IPS-20b (cell line): ENCODE measurements around the gene FBXW2.

ENCODE experiments used
- H3K27ac ChIP-seq: one replicate; pipeline ENCODE4 v1.5.1; 2013; ENCODE audit warnings: low read length
- H3K27me3 ChIP-seq: 2 replicates; pipeline ENCODE4 v1.6.1; 2013; ENCODE audit warnings: mild to moderate bottlenecking, low read length, inconsistent platforms; ENCODE audit not compliant: insufficient read depth
- H3K36me3 ChIP-seq: 2 replicates; pipeline ENCODE4 v1.6.1; 2013; ENCODE audit warnings: low read depth, mild to moderate bottlenecking, inconsistent platforms, low read length, moderate library complexity; ENCODE audit not compliant: insufficient read depth
- H3K4me1 ChIP-seq: 2 replicates; pipeline ENCODE4 v1.6.1; 2013; ENCODE audit warnings: mild to moderate bottlenecking, control low read depth, inconsistent platforms, low read length, moderate library complexity; ENCODE audit not compliant: insufficient read depth
- H3K4me3 ChIP-seq: 2 replicates; pipeline ENCODE4 v1.5.1; 2013; ENCODE audit warnings: mild to moderate bottlenecking, low read length, inconsistent platforms
- H3K9ac ChIP-seq: 2 replicates; pipeline ENCODE4 v1.6.1; 2013; ENCODE audit warnings: low read depth, mild to moderate bottlenecking, inconsistent platforms, low read length, moderate library complexity
- H3K9me3 ChIP-seq: 2 replicates; pipeline ENCODE4 v1.6.1; 2013; ENCODE audit warnings: mild to moderate bottlenecking, low read depth, low read length, inconsistent platforms; ENCODE audit not compliant: insufficient read depth

The FBXW2 gene

GRCh38 chr9:120792898-120793765 is at the start of gene FBXW2:
TSS of gene FBXW2 (minus strand) at chr9:120793416. CDS start at chr9:120788258, 5,158 bp downstream.
- H3K27ac ChIP-seq = peak within 1 kb of the TSS; percentile 63
- H3K27me3 ChIP-seq = no peaks in the 10 kb centered on the region
- H3K9ac ChIP-seq = peak within 1 kb of the TSS; percentile 96
- peak within 1 kb of the TSS; percentile 99 for H3K4me3 ChIP-seq
- peaks cover 4% of the 10 kb centered on the region; the same call in 1 of the 2 replicates for H3K4me1 ChIP-seq
- peaks cover 26% of the 10 kb centered on the region for H3K36me3 ChIP-seq
- H3K9me3 ChIP-seq = no peaks in the 10 kb centered on the region

- Histone ChIP-seq H3K4me3 (peak overlapping the region; percentile 98), H3K27ac (peak overlapping the region; percentile 92), H3K27me3 (no peaks in the 10 kb centered on the region), H3K9ac (peak overlapping the region; percentile 100), H3K4me1 (peaks cover 9% of the 10 kb centered on the region; the same call in 1 of the 2 replicates), H3K36me3 (peaks cover 21% of the 10 kb centered on the region; the same call in 1 of the 2 replicates), H3K9me3 (no peaks in the 10 kb centered on the region)
Measured at GRCh38 chr9:120841930-120842684, 48.9 kb upstream of the FBXW2 start.

GRCh38 chr9:120839146-120839545 is 45.9 kb upstream of the FBXW2 start:
- Histone ChIP-seq H3K36me3 (peaks cover 29% of the 10 kb centered on the region), H3K4me3 (no peak overlapping the region), H3K27ac (no peak overlapping the region), H3K9ac (peak overlapping the region; percentile 37; the same call in 1 of the 2 replicates), H3K4me1 (peaks cover 5% of the 10 kb centered on the region; the same call in 1 of the 2 replicates), H3K9me3 (no peaks in the 10 kb centered on the region), H3K27me3 (no peaks in the 10 kb centered on the region)

GRCh38 chr9:120837921-120838320 is 44.7 kb upstream of the FBXW2 start:
- Histone ChIP-seq H3K27ac (no peak overlapping the region), H3K9ac (no peak overlapping the region), H3K36me3 (peaks cover 34% of the 10 kb centered on the region), H3K4me3 (no peak overlapping the region), H3K9me3 (no peaks in the 10 kb centered on the region), H3K27me3 (no peaks in the 10 kb centered on the region), H3K4me1 (0 out of 2 replicates have a peak, but pooled peaks cover 2% of the 10 kb centered on the region)

- H3K27me3 ChIP-seq = no peaks in the 10 kb centered on the region
- H3K4me1 ChIP-seq = no peaks in the 10 kb centered on the region
- no peak overlapping the region for H3K9ac ChIP-seq
- no peak overlapping the region for H3K4me3 ChIP-seq
- H3K27ac ChIP-seq = no peak overlapping the region
- peaks cover 63% of the 10 kb centered on the region for H3K36me3 ChIP-seq
- H3K9me3 ChIP-seq = no peaks in the 10 kb centered on the region
Measured at GRCh38 chr9:120833325-120833724, 40.1 kb upstream of the FBXW2 start.

GRCh38 chr9:120832807-120833206 is 39.6 kb upstream of the FBXW2 start:
- no peaks in the 10 kb centered on the region for H3K27me3 ChIP-seq
- H3K36me3 ChIP-seq = peaks cover 59% of the 10 kb centered on the region
- no peaks in the 10 kb centered on the region for H3K4me1 ChIP-seq
- H3K9ac ChIP-seq = no peak overlapping the region
- H3K27ac ChIP-seq = no peak overlapping the region
- H3K4me3 ChIP-seq = no peak overlapping the region
- H3K9me3 ChIP-seq = no peaks in the 10 kb centered on the region

GRCh38 chr9:120830865-120831264 is 37.6 kb upstream of the FBXW2 start:
- Histone ChIP-seq H3K36me3 (peaks cover 78% of the 10 kb centered on the region), H3K4me1 (no peaks in the 10 kb centered on the region), H3K9me3 (no peaks in the 10 kb centered on the region; the same call in 1 of the 2 replicates), H3K4me3 (no peak overlapping the region), H3K27me3 (no peaks in the 10 kb centered on the region), H3K9ac (no peak overlapping the region), H3K27ac (no peak overlapping the region)

- H3K27me3 ChIP-seq = no peaks in the 10 kb centered on the region
- no peaks in the 10 kb centered on the region; the same call in 1 of the 2 replicates for H3K9me3 ChIP-seq
- H3K4me3 ChIP-seq = no peak overlapping the region
- H3K27ac ChIP-seq = no peak overlapping the region
- peaks cover 83% of the 10 kb centered on the region for H3K36me3 ChIP-seq
- no peak overlapping the region for H3K9ac ChIP-seq
- H3K4me1 ChIP-seq = no peaks in the 10 kb centered on the region
Measured at GRCh38 chr9:120830151-120830550, 36.9 kb upstream of the FBXW2 start.

- H3K27ac ChIP-seq = no peak overlapping the region
- no peaks in the 10 kb centered on the region for H3K27me3 ChIP-seq
- no peaks in the 10 kb centered on the region; the same call in 1 of the 2 replicates for H3K9me3 ChIP-seq
- H3K4me3 ChIP-seq = no peak overlapping the region
- no peak overlapping the region for H3K9ac ChIP-seq
- peaks cover 83% of the 10 kb centered on the region for H3K36me3 ChIP-seq
- H3K4me1 ChIP-seq = no peaks in the 10 kb centered on the region
Measured at GRCh38 chr9:120829650-120830049, 36.4 kb upstream of the FBXW2 start.

GRCh38 chr9:120820095-120820494 is 26.9 kb upstream of the FBXW2 start:
- Histone ChIP-seq H3K9me3 (no peaks in the 10 kb centered on the region), H3K27ac (no peak overlapping the region), H3K4me3 (no peak overlapping the region), H3K36me3 (peaks cover 93% of the 10 kb centered on the region), H3K4me1 (no peaks in the 10 kb centered on the region), H3K27me3 (no peaks in the 10 kb centered on the region), H3K9ac (no peak overlapping the region)

- Histone ChIP-seq H3K4me1 (no peaks in the 10 kb centered on the region), H3K9me3 (no peaks in the 10 kb centered on the region), H3K27me3 (no peaks in the 10 kb centered on the region), H3K4me3 (no peak overlapping the region), H3K27ac (no peak overlapping the region), H3K9ac (no peak overlapping the region), H3K36me3 (peaks cover 80% of the 10 kb centered on the region)
Measured at GRCh38 chr9:120818595-120818994, 25.4 kb upstream of the FBXW2 start.
